IPS-NIHi7 (cell line): ENCODE measurements around the gene IL18R1.
"Not testable (repeated sequence)": the region's sequence is repeated elsewhere in the genome, so short reads cannot be mapped to it uniquely, and the experiment has no call there.

Source experiments
- DNase-seq: peaks from one replicate; pipeline ENCODE4 v3.0.0; 2012; ENCODE audit warnings: mixed read lengths; ENCODE audit errors: extremely low spot score

IL18R1 gene, protein sequence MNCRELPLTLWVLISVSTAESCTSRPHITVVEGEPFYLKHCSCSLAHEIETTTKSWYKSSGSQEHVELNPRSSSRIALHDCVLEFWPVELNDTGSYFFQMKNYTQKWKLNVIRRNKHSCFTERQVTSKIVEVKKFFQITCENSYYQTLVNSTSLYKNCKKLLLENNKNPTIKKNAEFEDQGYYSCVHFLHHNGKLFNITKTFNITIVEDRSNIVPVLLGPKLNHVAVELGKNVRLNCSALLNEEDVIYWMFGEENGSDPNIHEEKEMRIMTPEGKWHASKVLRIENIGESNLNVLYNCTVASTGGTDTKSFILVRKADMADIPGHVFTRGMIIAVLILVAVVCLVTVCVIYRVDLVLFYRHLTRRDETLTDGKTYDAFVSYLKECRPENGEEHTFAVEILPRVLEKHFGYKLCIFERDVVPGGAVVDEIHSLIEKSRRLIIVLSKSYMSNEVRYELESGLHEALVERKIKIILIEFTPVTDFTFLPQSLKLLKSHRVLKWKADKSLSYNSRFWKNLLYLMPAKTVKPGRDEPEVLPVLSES

DNA sequence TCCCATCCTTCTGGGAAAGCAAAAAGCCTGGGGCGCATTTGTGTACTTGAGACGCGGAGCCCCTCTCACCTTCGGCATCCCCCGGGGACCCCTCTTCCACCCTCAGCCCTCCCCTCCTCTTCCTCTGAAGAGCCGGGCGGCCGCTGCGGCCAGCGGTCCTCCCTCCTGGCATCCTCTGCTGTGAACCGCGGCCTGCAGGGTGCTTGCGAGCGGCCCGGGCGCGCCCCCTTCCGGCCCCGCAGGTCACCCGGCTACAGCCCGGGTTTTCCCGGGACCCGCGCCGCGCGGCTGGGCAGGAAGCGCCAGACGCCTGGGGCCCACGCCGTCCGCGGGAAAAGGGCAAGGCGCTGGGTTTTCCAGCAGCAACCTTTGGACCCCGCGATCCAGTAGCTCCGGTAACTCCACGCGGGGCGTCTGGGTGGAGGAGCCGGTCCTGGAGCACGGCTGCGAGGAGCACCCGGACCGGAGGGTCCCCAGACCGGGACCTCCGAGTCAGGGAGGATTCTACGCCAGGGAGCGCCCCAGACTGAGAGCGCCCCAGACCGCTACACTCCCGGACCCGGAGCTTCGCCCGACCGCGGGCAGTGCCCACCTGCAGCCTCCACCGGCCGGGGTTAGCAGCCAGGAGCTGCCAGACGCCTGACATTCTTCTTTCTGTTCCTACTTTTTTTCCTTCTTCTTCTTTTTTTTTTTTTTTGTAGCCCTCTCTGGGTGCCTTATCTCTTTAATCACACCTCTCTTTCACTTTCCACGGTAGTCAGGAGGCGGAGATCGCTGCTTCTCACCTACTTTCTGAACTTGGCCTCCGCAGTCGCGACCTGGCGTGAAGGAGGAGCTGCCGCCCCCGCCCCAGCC lies at the start of gene IL18R1:
IL18R1 (plus strand) TSS at position 271 of the 855 bp plus-strand sequence. CDS start 6,865 bp downstream, outside the sequence.
- peak; percentile 85 for DNase-seq

DNA sequence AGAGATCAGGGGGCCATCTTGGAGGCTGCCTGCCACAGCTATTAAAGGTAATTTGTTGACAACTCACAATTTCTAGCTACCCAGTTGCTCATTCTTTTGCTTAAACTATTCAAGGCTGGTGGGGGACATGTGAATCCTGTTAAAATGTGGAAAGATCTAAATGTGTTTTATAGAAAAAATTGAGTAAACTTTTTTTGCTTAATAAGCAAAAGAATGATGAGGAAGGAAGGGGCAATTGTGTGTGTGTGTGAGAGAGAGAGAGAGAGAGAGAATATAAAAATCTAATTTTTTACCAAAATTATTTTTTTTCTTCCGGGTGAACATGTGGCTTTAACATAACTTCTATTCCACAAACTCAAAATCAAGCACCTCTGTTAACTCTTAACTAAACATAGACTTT lies 49.5 kb upstream of the IL18R1 start:
- no peak for DNase-seq

DNA sequence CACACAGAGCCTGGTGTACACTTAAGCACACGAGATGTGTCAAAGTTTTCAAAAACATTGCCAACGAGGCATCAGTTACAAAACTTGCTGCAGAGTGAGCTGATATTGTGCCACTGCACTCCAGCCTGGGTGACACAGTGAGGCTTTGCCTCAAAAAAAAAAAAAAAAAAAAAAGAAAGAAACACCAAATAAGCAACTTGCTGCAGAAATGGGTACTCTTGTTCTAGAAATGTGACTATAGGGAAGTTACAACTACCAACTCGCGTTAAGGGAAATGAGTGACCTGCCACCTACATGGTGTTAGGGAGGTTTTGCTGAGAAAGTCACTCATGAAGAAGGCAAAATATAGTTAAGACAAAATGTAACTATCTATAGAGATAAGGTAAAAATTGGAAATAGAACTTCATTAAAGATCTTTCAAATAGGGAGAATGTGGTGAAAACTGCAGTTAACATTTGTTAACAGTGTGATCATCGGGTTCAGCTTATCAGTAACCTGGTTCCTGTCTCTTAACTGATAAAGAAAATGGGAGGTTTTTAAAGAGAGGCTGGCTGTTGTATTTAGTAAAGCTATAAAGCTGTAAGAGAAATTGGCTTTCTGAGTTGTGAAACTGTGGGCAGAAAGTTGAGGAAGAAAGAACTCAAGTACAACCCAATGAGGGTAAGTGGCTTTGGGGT lies 44.5 kb upstream of the IL18R1 start, which contains the start of gene IL1RL1:
IL1RL1 (plus strand) TSS at position 600 of the 677 bp plus-strand sequence. CDS start 26,702 bp downstream, outside the sequence.
- no peak for DNase-seq

DNA sequence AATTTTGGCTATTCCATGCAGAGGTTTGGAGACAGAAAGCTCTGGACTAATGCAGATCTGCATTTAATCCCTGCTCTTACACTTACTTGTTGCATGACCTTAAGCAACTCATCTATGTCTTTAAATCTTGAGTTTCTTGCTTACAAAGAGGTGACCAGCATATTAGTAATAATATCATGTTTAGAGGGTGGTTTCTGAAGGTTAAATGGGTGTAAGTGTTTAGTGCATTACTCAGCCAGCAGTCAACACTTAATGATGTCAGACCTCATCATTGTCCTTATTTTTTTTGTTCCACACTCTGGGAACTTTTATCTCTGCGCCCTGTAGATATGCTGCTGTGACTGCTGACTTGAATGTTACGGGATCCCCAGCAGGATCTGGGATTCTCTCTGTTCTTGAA lies 42.6 kb upstream of the IL18R1 start:
- DNase-seq = no peak

DNA sequence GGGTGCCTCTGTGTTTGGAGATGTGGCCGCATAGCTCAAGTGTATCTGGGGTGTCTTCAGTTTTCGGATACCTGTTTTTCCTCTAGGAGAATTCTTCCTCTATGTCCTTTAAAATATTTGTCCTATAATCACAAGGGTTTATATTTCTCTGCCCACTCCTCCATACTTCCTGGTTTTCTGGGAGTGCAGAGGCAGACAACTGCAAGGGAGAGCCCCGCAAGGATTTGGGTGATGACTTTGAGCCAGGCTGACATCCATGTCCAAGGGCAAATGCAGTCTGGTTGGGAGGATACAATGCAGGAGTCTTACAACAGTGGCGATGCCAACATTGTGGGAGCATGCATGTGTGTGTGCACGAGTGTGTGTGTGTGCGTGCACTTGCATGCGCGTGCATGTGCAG lies 42.1 kb upstream of the IL18R1 start:
- no peak for DNase-seq

DNA sequence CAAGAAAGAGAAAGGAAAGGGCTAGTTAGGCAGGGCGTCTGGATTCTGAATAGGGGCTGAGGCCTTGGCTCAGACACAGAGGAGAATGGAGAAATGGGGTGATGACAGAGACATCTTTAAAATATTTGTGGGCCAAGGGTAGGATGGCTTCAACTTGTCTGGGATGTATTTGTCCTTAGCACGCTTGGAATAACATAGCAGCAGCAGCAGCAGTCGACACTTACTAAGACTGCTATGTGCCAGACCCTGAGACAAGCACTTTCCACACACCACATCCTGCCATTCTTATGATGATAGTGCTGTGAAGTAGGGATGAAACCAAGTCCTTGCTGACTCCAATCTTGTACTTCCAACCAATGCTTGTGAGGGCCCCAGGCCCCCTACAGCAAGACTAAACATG lies 41.6 kb upstream of the IL18R1 start:
- DNase-seq = no peak

DNA sequence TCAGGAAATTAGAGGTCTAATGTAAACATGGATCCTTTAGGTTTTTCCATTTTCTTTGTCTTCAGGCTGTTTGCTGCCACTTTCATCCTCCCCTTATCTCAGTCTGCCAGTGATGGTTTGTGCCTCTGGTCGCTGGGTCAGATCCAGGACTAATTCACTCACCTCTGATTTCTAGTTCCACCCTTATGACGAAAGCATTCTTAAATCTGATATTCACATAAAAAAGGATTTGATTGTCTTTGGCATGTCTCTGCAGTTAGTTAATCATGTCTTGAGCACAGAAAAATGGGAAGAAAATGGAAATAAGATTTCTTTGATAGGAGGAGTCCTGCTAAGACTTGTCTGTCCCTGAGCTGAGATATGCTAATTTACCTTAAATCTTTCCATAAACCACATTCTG lies 39.7 kb upstream of the IL18R1 start:
- DNase-seq = no peak

DNA sequence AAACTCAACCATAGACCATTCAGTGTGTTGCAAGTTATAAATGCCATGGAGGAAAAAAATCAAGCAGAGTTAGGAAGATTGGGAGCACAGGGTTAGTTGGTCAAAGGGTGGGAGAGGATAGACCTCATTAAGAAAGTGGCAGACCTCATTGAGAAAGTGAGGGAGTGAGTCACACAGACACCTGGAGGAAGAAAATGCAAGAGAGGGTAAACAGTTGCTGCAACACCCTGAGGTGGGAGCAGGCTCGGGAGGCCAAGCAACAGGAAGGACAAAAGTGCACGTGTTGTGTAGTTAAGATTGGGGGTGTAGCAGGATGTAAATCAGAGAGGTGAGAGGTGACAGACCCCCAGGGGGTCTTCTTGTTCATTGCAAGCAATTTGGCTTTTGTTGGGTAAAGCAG lies 37.9 kb upstream of the IL18R1 start:
- no peak for DNase-seq

DNA sequence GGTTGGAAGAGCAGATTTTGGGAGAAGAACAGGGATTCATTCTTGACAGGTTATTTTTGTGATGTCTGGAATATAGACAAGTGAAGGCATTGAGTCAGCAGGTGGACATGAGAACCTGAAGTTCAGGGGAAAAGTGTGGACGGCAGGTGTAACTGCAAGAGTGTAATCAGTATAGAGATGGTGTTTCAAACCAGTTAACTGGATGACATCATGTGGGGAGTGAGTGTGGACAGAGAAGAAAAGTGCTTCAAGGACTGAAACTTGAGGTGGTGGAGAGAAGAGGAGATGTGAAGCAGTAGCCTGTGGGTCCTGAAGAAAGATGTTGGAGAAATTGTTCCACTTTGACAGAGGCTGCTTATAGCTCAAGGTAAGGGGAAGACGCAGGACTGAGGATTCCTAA lies 37.2 kb upstream of the IL18R1 start:
- no peak for DNase-seq

DNA sequence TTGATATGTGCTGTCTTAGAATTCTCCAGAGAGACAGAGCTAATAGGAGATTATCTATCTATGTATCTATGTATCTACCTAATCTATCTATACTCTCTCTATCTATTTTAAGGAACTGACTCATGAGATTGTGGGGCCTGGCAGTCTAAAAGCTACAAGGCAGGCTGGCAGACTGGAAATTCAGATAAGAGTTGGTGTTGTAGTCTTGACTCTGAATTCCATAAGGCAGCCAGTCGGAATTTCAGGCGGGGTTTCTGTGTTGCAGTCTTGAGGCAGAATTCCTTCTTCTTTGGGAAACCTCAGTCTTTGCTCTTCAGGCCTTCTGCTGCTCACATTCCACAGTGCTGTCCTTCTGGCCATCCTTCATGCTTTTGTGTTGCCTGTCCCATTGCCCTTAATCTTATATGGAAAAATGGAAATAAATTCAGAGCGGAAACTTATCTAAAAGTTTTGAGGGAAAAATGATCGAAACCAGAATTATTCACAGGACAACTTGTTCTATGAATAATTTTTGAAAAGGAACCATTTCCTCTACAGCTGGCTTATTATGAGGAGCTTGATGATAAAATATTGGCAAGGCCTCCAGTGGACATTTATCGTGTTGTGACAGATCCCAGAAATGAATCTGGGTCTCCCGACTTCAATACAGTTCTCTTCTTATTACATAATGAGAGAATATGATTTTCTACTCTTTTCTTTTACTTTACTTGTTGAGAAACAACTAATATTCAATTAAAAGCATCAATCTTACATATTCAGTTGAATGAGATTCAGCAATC lies 33.5 kb upstream of the IL18R1 start:
- DNase-seq = no peak

DNA sequence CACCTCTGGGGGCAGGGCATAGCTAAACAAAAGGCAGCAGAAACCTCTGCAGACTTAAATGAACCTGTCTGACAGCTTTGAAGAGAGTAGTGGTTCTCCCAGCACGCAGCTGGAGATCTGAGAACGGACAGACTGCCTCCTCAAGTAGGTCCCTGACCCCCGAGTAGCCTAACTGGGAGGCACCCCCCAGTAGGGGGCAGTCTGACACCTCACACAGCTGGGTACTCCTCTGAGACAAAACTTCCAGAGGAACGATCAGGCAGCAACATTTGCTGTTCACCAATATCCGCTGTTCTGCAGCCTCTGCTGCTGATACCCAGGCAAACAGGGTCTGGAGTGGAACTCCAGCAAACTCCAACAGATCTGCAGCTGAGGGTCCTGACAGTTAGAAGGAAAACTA lies 30.7 kb upstream of the IL18R1 start:
- DNase-seq = not testable (repeated sequence)

DNA sequence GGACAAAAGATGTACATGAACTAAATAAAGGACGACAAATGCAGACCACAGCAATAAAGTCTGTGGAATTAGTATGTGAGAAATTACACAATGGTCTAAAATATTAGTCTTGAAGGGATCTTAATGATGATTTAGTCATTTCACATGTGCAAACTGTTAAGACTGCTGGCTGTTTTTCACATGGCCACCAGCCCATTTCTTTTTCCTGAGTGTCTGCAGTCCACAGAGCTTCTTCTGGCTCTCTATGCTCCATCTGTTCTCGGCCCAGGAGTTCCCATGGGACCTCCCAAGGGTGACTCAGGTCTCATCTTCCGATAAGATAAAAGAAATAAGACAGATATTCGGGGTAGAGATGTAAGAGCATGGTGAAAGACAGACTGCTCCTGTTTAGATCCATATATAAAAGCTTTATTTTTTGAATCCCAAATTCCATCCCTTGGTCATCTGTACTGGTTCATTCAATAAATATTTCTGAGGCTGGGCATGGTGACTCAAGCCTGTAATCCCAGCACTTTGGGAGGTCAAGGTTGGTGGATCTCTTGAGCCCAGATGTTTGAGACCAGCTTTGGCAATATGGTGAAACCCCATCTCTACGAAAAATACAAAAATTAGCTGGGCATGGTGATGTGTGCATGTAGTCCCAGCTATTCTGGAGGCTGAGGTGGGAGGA lies 24.1 kb upstream of the IL18R1 start:
- no peak for DNase-seq

DNA sequence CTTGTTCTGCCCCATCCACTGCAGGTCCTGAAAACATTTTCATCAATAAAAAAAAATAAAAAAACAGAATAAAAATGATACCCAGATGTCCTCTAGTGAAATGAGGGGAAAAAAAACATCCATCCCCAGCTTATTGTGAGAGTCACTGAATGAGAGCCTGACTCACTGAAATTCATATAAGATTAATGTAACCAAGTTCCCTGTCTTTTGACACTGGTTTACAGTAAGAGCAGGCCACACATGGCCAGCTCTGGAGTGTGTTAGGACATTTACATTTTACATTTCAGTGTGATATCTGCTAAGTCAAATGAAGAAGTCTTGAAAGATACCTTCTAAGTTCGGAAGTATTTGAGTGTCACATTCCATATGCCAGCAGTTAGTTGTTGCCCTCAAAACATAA lies 21.1 kb upstream of the IL18R1 start:
- no peak for DNase-seq

DNA sequence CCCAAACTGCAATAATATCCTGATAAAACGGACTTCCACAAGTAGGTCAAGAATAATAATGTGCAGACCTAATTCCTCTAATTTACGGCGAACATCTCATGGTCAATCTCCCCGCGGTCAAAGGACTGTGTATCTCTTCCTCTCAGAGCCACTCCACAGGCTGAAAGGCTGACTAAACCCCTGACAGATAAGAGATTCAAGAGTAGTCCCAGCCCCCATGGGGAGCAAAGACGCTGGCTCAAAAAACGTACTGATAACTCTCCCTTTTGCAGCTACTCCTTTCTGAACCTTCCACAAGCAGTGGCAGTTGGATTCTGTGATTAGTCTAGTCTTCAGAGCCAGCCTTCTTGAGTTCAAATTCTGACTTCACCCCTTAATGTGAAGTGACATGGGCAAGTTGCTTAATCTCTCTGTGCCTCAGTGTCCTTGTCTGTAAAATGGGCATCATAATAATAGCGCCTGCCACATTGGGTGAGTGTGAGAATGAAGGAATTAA lies 19.7 kb upstream of the IL18R1 start:
- peak; percentile 15 for DNase-seq

DNA sequence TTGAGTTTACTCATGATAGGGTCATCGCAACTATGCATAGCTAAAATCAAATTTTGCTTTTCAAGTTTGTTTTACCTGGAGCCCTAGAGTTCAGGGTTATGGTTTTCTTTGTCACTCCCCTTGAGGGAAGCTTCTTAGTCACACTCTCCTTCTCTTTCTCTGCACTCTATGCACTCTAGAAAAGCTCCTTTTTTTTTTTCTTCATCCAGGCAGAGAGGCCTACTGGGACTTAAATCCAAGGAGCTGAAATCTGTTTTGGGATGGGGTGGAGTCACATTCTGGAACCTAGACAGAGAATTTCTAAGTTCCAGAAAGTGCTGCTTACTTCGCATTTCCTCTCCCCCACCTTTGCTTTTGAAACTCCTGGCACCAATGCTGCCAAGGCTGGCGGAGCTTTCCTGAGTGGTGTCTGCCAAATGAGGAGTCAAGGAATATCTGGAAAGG lies 19.1 kb upstream of the IL18R1 start:
- no peak for DNase-seq

DNA sequence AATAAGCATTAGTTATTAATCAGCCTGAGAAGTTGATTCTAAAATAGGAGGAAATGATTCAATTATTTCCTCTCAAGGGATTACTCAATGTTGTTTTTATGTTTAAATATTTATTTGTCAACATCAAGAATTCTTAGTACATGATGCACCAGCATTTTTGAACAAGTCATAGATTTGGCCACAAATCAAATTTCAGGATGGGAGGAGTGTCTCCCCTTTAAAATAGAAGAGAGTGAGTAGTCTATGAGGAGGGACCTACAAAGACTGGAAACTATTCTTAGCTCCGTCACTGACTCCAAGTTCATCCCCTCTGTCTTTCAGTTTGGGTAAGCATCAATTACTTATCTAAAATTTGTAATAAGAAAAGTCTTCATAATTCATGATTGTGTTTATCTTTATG lies 18.6 kb upstream of the IL18R1 start:
- DNase-seq = no peak

DNA sequence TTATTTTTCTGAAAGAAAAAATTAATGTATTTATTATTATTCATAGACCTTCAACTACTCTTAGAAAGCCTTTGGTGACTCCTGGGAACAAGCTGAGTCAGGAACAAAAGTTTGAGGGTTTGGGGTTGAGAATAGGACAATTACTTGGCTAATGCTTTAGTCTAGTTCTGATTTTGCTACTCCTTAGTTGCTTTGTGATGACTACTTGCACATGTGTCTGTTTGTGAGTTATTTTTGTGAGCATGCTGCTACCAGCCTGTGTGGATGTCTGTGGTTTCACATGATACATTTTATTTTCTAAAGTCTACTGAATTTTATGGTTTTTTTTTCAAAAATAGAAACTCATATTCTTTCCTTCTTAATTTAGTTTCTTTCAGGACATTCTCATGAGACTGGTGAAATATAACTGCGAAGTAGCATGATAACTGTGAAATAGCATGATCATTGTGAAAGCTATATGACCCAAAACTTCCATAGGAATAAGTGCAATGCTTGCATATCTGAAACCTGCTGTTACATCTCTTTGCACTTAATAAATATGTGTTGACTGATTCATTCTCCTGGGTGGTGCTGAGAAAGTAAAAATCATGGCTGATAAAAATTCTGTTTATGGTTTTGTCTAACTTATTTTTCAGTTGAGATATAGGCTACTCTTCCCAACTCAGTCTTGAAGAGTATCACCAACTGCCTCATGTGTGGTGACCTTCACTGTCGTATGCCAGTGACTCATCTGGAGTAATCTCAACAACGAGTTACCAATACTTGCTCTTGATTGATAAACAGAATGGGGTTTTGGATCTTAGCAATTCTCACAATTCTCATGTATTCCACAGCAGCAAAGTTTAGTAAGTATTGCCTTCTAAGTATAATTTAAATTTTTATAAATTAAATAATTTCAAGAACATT lies 17.9 kb upstream of the IL18R1 start:
- no peak for DNase-seq

DNA sequence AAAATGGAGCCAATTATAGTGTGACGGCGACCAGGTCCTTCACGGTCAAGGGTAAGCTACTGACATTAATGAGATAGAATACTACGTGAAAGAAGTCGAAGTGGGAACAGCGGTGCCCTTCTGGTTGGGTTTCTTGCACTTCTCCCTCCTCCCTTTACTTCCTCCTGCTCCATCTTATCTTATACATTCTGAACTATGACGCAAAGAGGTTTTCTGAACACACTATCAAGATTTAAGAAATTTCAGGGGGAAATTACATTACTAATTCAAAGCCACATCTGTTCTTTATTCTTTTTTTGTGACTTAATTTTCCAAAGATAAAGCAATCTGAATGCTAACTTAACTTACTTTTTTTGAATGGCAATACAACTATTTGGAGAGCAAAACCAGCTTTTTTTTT lies 14.8 kb upstream of the IL18R1 start:
- DNase-seq = no peak

DNA sequence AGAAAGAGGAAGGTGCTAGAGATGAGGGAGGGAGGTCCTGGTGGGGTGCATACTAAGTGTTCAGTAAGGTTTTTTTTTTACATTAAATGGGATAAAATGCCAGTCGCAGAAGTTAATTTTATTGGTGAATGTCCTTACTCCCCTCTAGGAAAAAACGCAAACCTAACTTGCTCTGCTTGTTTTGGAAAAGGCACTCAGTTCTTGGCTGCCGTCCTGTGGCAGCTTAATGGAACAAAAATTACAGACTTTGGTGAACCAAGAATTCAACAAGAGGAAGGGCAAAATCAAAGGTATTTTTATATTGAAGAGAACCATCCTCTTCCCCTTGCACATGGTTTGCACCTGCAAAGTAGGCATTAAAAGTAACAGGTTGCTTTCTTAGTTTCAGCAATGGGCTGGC lies 12.7 kb upstream of the IL18R1 start:
- no peak for DNase-seq
